Measurements from ENCODE around the gene IPO9. TPM values are rescaled to one million over a fixed set of nuclear protein-coding genes. Genes with fewer than 3 reads are reported as not detected.
A peak's percentile ranks its signal among the peaks of the same experiment; 100 is the strongest.

The IPO9 gene
- 10 to 100 TPM; 15.5 to 20.2 (median 17.9) TPM for total RNA-seq
- 10 to 100 TPM in 1 of 3 donors, 1 to 10 TPM in 2; 8.1 to 14.0 (median 8.4) TPM for polyA plus RNA-seq

- Histone ChIP-seq H3K4me1 (peaks cover 0 to 39% (median 35%) of the 10 kb centered on the region in 4 donors), H3K9me3 (no peaks in the 10 kb centered on the region), H3K27me3 (no peaks in the 10 kb centered on the region), H3K4me3 (peak within 1 kb of the TSS; percentile 83 to 99 (median 92)), H3K27ac (peak within 1 kb of the TSS; percentile 88 to 97 (median 92)), H3K36me3 (no peaks in the 10 kb centered on the region)
- peak; percentile 96 for DNase-seq
- 1 to 2% methylated on average over 58 of the region's 58 CpGs for WGBS, 2 donors
- intact Hi-C loops (cut with DNase I), result loop anchor here (5.0 kb wide), 1 partner anchor 153 kb away; the partner anchor contains the start of gene RNPEP
- TF ChIP-seq POLR2AphosphoS5 (IDR thresholded peaks at IDR 0.05) (peak; percentile 38 to 83 (median 67)), CTCF (IDR thresholded peaks at IDR 0.05) (peak; percentile 87 to 96 (median 92)), POLR2A (IDR thresholded peaks at IDR 0.05) (no peak), EP300 (IDR thresholded peaks at IDR 0.05) (no peak)
Measured at GRCh38 chr1:201828820-201829774, at the start of gene IPO9. Gene IPO9, plus strand, starts transcription at chr1:201829157. Its CDS starts 53 bp downstream, at chr1:201829210.

DNA sequence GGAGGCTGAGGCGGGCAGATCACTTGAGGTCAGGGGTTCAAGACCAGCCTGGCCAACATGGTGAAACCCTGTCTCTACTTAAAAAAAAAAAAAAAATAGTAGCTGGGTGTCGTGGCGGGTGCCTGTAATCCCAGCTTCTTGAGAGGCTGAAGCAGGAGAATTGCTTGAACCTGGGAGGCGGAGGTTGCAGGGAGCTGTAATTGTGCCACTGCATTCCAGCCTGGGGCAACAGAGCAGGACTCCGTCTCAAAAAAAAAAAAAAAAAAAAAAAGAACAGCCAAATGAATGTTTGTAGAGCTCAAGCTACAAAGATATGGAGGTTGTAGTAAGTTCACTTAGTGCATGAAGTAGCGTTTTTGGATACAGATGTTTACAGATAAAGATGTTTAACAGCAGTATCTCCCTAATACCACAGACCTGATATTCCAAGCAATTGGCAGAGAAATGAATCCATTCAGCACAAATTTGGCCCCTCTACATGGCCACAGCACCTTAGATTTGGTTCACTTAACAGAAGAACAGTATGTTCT, 49.5 kb upstream of the IPO9 start:
- Histone ChIP-seq H3K27ac (peak overlapping the region in 2 of 4 donors; percentile 43 to 44), H3K9me3 (no peaks in the 10 kb centered on the region), H3K4me3 (no peak overlapping the region), H3K4me1 (peaks cover 0 to 8% (median 5%) of the 10 kb centered on the region in 4 donors), H3K36me3 (peaks cover 17 to 43% (median 32%) of the 10 kb centered on the region in 4 donors), H3K27me3 (no peaks in the 10 kb centered on the region)
- no peak for DNase-seq
- no peak for TF ChIP-seq POLR2AphosphoS5 (IDR thresholded peaks at IDR 0.05)
- no peak for TF ChIP-seq EP300 (IDR thresholded peaks at IDR 0.05)
- TF ChIP-seq POLR2A (IDR thresholded peaks at IDR 0.05), result no peak
- TF ChIP-seq CTCF (IDR thresholded peaks at IDR 0.05), result no peak
- intact Hi-C loops (cut with DNase I), result no loop called here
- WGBS, 2 donors, result 84% methylated on average over 6 of the region's 6 CpGs

DNA sequence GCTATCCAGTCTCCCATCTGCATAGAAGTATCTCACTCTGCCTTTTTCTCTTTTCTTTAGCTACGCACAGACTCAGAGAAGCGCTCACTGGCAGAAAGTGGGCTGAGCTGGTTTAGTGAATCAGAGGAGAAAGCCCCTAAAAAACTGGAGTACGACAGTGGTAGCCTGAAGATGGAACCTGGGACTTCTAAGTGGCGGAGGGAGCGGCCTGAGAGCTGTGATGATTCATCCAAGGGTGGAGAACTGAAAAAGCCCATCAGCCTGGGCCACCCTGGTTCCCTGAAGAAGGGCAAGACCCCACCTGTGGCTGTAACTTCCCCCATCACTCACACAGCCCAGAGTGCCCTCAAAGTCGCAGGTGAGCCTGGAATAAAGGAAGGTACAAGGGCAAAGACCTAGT, 48.0 kb upstream of the IPO9 start:
- WGBS, 2 donors, result 86 to 93% methylated on average over 6 of the region's 6 CpGs

DNA sequence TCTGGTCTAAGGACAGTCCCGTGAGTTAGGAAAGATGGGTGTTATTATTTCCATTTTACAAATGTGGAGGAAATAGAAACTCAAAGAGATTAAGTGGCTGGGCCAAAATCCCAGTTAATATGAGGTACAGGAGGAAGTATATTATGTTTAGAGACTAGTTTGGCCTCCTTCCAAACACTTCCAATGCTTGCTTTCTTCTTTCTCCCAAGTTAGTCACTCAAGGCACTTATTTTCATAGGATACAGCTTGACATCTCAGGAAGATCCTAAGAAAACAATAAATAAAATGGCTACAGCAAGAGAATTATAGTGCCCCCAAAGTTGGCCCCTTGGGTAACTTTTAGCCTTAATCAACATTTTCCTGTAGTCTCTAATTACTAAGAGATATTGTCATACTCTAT, 47.5 kb upstream of the IPO9 start:
- Histone ChIP-seq H3K36me3 (peaks cover 21 to 62% (median 37%) of the 10 kb centered on the region in 4 donors), H3K9me3 (no peaks in the 10 kb centered on the region), H3K4me3 (no peak overlapping the region), H3K4me1 (peaks cover 0 to 11% (median 9%) of the 10 kb centered on the region in 4 donors), H3K27me3 (no peaks in the 10 kb centered on the region), H3K27ac (no peak overlapping the region)
- no peak for DNase-seq
- intact Hi-C loops (cut with DNase I), result no loop called here
- WGBS, 2 donors, result 41 to 68% methylated on average over 1 of the region's 1 CpG
- no peak for TF ChIP-seq EP300 (IDR thresholded peaks at IDR 0.05)

More for the DNA sequence above, 48.0 kb upstream of the IPO9 start:
- DNase-seq, result no peak
- H3K4me3 ChIP-seq, result no peak overlapping the region
- peaks cover 0 to 8% (median 5%) of the 10 kb centered on the region in 4 donors for H3K4me1 ChIP-seq
- H3K27ac ChIP-seq, result no peak overlapping the region
- peaks cover 17 to 57% (median 35%) of the 10 kb centered on the region in 4 donors for H3K36me3 ChIP-seq
- no peaks in the 10 kb centered on the region for H3K27me3 ChIP-seq
- H3K9me3 ChIP-seq, result no peaks in the 10 kb centered on the region
- TF ChIP-seq POLR2AphosphoS5 (IDR thresholded peaks at IDR 0.05), result no peak
- no peak for TF ChIP-seq EP300 (IDR thresholded peaks at IDR 0.05)
- no peak for TF ChIP-seq CTCF (IDR thresholded peaks at IDR 0.05)
- TF ChIP-seq POLR2A (IDR thresholded peaks at IDR 0.05), result no peak
- intact Hi-C loops (cut with DNase I), result no loop called here

GRCh38 chr1:201782353-201782752, 46.6 kb upstream of the IPO9 start:
- no peak overlapping the region for H3K27ac ChIP-seq
- no peak for DNase-seq
- no peaks in the 10 kb centered on the region for H3K9me3 ChIP-seq
- intact Hi-C loops (cut with DNase I), result no loop called here
- peaks cover 28 to 69% (median 41%) of the 10 kb centered on the region in 4 donors for H3K36me3 ChIP-seq
- H3K27me3 ChIP-seq, result no peaks in the 10 kb centered on the region
- peaks cover 0 to 19% (median 16%) of the 10 kb centered on the region in 4 donors for H3K4me1 ChIP-seq
- no peak overlapping the region for H3K4me3 ChIP-seq
- WGBS, 2 donors, result 94 to 95% methylated on average over 12 of the region's 12 CpGs
- TF ChIP-seq POLR2AphosphoS5 (IDR thresholded peaks at IDR 0.05) (no peak), EP300 (IDR thresholded peaks at IDR 0.05) (no peak)

All from sigmoid colon (tissue), 7 donors.